Measurements from ENCODE around the gene CYTH2. TPM values are rescaled to one million over a fixed set of nuclear protein-coding genes. Genes with fewer than 3 reads are reported as not detected.

CYTH2 gene, protein sequence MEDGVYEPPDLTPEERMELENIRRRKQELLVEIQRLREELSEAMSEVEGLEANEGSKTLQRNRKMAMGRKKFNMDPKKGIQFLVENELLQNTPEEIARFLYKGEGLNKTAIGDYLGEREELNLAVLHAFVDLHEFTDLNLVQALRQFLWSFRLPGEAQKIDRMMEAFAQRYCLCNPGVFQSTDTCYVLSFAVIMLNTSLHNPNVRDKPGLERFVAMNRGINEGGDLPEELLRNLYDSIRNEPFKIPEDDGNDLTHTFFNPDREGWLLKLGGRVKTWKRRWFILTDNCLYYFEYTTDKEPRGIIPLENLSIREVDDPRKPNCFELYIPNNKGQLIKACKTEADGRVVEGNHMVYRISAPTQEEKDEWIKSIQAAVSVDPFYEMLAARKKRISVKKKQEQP
- 27.6 and 28.1 TPM in 2 replicates for polyA plus RNA-seq (2014; cell fraction: cytosol; rRNA removed)
- polyA plus RNA-seq (2014; cell fraction: nucleus; rRNA removed) = 70.9 and 73.1 TPM in 2 replicates

DNA sequence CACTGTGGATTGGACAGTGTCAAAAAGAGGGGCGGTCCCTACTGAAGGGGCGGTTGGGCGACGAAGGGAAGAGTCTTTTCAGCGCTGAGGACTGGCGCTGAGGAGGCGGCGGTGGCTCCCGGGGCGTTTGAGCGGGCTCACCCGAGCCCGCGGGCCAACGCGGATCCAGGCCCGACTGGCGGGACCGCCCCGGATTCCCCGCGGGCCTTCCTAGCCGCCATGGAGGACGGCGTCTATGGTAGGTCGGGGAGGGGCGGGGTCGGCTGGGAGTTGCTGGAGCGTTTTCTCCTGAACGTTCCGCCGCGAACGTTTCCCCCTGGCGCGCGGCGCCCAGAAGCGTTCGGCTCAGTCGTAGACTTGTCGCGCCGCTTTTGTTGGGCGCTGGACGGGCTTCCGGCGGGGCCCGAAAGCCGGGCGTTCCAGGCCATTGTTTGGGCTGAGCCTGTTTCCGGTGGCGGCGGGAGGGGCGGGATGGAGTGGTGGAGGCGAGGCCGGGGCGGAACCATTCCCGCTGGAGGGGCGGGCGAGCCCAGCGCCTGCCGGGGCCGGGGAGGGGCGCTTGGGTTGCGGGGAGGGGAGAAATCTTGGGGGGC is at the start of gene CYTH2:
TSS of gene CYTH2 (plus strand) at position 81 of the 593 bp plus-strand sequence. CDS start at position 220, 139 bp downstream.
- DNase-seq (ENCODE audit: low spot score) = peak; percentile 57

DNA sequence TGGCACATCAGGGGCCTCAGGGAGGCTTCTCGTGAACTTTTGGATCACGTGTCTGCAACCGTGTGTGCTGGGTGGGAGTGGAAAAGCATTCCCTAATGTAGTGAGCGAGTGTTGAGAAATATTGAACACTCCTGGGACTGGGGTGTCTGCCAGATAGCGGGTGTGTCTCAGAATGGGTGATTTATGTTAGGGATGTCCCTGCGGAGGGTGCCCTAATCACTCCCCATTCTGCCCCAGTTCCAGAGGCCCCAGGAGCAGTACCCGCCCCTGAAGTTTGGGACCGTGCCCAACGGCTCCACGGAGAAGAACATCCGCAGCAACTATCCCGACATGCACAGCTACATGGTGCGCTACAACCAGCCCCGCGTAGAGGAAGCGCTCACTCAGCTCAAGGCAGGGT is 47.6 kb upstream of the CYTH2 start:
- no peak for DNase-seq (ENCODE audit: low spot score)

DNA sequence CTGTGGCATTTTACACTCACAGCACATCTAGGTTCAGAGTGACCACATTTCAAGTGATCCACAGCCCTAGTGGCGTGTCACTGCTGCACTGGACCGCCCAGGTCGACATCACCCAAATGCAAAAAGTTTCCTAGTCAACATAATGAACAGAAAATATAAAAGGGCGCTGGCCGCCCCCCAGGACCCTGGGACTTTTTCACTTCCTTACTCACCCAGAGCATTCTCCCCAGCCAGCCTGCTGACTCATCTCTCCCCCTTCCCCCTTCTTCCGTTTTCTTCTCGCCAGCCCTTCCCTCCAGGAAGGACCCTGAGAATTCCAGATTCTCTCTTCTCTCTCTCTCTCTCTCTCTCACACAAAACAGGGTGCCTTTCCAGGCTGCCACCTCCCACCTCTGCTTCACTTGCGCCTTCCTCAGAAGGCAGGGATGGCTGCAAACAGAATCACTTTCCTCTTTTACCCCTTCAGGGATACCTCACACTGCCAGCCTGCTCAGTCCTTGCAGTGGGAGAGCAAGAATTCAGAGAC is 44.4 kb upstream of the CYTH2 start:
- DNase-seq (ENCODE audit: low spot score) = no peak

DNA sequence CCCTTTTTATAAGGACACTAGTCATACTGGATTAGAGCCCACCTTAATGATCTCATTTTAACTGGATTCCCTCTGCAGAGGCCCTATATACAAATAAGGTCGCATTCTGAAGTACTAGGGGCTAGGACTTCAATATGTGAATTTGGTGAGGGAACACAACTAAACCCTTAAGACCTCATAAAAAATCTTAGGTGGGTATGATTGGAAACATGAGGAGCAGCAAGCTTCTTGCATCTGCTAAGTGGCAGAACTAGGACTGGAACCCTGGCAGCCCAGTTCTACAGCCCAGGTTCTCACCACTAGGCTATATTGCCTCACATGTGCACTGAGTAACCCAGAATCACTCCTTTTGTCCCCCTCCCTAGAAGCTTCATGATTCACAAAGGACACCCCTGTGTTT is 40.5 kb upstream of the CYTH2 start:
- no peak for DNase-seq (ENCODE audit: low spot score)

DNA sequence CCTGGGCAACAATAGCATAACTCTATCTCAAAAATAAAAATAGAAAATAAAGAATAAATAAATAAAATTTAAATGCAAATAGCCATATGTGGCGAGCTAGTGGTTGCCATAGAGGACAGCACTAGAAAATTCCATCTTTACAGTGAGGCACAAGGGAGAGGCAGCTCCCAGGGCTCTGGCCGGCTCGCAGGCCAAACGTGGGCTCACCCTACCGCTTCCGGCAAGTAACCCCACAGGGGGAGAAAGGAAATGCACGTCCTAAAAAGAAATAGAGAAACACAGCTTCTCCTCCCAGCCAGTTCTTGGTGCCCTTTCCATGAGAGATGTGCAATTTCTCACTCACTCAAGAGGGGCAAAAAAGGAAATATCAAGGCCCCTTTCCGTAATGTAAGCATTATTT is 35.8 kb upstream of the CYTH2 start:
- DNase-seq (ENCODE audit: low spot score) = no peak

DNA sequence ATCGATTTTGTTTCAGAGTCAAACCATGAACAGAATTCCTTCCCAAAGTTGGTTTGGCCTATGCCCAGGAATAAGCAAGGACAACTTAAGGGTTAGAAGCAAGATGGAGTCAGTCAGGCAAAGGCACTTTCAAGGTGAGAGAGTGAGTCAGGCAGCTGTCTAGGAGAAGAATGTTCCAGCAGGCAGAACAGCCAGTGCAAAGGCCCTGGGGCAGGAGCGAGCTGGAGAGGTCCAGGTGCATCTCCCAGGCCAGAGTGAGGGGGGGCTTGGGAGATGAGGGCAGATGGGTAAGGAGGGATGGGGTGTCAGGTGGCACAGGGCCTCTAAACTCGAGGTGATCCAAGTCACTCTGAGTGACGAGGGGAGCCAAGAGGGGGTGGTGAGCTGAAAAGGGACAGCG is 32.6 kb upstream of the CYTH2 start:
- DNase-seq (ENCODE audit: low spot score) = no peak

DNA sequence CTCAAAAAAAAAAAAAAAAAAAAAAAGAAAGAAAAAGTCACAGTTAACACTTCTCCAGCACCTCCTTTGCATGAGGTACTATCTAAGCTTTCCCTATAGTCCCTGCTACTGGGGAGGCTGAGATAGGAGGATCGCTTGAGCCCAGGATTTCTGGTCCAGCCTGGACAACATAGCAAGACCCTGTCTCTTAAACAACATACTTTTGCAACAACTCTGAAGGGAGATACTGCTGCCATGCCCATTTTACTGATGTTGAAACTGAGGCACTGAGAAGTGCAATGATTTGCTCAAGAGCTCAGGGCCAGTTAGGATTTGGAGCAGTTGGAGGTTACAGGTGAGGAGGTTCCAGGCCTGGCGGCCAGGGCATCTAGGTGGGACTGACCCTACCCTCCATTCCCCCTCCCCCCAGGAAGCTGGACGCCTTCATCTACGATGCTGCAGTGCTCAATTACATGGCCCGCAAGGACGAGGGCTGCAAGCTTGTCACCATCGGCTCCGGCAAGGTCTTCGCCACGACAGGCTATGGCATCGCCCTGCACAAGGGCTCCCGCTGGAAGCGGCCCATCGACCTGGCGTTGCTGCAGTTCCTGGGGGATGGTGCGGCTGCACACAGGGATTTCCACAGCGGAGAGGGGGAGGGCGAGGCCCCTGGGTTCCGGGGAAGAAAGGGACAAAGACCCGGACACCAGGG is 27.7 kb upstream of the CYTH2 start:
- DNase-seq (ENCODE audit: low spot score) = no peak

DNA sequence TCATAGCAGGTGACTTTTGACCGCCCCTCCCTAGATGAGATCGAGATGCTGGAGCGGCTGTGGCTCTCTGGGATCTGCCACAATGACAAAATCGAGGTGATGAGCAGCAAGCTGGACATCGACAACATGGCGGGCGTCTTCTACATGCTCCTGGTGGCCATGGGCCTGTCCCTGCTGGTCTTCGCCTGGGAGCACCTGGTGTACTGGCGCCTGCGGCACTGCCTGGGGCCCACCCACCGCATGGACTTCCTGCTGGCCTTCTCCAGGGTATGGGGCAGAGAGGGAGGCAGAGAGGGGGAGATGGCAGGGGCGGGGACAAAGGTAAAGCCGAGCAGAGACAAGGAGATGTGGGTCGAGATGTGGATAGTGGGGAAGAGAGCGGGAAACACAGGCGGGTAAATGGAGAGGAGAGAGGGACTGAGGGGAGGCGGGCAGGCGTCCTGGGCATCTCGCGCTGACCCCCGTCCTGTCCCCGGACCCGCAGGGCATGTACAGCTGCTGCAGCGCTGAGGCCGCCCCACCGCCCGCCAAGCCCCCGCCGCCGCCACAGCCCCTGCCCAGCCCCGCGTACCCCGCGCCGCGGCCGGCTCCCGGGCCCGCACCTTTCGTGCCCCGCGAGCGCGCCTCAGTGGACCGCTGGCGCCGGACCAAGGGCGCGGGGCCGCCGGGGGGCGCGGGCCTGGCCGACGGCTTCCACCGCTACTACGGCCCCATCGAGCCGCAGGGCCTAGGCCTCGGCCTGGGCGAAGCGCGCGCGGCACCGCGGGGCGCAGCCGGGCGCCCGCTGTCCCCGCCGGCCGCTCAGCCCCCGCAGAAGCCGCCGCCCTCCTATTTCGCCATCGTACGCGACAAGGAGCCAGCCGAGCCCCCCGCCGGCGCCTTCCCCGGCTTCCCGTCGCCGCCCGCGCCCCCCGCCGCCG is 26.8 kb upstream of the CYTH2 start:
- DNase-seq (ENCODE audit: low spot score) = no peak

DNA sequence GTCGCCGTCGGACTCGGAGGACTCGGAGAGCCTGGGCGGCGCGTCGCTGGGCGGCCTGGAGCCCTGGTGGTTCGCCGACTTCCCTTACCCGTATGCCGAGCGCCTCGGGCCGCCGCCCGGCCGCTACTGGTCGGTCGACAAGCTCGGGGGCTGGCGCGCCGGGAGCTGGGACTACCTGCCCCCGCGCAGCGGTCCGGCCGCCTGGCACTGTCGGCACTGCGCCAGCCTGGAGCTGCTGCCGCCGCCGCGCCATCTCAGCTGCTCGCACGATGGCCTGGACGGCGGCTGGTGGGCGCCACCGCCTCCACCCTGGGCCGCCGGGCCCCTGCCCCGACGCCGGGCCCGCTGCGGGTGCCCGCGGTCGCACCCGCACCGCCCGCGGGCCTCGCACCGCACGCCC is 25.9 kb upstream of the CYTH2 start:
- DNase-seq (ENCODE audit: low spot score) = no peak

DNA sequence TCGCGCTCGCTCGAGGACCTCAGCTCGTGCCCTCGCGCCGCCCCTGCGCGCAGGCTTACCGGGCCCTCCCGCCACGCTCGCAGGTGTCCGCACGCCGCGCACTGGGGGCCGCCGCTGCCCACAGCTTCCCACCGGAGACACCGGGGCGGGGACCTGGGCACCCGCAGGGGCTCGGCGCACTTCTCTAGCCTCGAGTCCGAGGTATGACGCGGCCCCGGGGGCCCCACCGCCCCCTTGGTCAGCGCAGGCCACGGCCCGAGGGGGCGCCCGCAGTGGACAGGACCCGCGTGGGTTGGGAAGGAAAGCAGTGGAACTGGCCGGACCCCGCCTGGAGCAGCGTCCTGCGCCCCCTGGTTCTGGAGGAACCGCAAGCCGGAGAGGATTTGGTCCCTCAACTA is 25.4 kb upstream of the CYTH2 start:
- DNase-seq (ENCODE audit: low spot score) = no peak

DNA sequence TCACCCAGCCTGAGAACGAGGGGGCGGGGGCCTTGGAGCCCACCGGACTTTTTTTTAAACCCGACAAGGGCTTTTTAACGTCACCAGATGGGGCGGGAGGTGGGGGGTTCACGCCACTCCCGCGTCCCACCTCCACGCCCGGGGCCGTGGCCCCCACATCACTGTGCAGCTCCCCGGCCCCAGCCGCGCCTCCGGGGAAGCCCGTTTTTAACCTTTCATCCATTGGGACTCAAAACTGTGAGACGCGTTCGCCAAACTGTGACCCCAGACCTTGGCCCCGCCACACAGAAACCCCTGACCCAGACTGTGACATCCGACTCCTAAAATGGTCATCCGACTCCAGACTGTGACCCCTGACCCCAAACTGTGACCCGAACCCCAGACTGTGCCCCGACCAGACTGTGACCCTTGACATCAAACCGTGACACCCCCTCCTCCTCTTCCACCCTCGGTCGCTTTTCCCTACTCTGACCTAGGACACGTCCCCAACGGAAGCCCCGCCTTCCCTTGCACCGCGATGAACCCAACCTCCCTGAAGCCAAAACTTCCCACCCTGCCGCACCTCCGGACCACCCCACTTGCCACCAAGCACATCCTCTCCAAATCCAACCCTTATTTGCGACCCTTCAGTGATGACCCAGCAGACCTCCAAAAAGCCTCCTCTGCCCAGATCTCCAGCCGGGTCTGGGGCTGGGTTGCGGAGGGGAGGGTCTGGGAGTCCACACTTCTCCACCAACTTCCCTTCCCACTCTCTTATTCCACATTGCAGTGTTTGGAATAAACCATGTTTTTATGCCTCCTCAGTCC is 24.8 kb upstream of the CYTH2 start:
- no peak for DNase-seq (ENCODE audit: low spot score)

DNA sequence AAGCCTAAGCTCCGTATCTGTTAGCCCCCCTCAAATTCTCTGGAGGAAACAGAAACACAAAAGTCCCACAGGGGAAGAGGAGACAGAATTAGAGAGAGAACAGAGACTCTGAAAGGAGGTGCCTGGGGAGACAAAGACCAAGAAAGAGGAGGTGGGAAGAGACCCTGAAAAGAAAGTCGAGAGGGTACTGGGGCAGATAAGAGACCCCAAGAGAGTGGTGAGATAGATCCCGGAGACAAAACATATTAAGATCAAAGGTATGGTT is 24.3 kb upstream of the CYTH2 start:
- no peak for DNase-seq (ENCODE audit: low spot score)

DNA sequence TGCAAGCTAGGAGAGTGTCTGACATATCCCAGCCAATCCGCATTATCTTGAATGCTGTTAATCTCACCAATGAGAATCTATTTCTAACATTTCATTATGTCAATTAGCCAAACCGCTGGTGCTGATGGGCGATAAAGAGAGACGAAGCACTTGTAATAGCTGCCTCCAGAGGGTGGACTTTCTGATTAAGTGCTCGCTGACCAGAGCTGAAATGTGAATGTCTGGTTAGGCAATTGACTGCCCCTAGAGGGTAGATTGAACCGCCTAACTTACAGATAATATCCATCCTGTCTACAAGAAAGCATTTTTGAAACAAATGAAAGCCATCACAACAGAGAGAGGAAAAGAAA is 23.9 kb upstream of the CYTH2 start:
- DNase-seq (ENCODE audit: low spot score) = peak; percentile 80

DNA sequence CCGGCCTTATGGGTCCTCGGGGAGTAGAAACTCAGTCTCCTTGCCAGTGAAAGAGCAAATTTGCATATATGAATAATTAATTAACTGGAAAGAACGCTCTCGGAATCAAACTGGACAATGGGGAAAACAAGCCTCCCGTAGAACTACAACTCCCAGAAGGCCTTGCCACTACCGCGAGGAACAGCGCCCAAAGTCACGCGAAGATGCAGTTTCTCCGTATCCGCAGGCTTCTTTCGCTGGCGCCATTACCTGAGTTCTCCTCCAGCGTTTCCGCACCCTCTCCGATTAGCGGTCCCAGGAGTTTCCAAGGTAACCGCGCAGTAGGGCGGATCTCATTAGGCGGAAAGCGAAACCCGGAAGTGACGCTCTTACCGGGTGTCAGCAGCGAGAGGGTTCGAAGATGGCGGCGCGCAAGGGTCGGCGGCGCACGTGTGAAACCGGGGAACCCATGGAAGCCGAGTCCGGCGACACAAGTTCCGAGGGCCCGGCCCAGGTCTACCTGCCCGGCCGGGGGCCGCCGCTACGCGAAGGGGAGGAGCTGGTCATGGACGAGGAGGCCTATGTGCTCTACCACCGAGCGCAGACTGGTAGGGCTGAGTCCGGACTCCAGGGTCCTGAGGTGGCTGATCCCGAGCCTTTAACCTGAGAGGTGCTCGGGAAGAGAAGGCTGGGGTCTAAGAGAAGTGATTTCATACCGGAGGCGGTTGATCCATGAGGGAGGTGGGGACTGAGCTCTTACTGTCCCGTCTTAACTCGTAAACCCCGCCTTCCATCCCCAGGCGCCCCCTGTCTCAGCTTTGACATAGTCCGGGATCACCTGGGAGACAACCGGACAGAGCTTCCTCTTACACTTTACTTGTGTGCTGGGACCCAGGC is 23.3 kb upstream of the CYTH2 start, which contains the start of gene GRWD1:
TSS of gene GRWD1 (plus strand) at position 378 of the 876 bp plus-strand sequence. CDS start at position 401, 23 bp downstream.
- DNase-seq (ENCODE audit: low spot score) = peak; percentile 90

DNA sequence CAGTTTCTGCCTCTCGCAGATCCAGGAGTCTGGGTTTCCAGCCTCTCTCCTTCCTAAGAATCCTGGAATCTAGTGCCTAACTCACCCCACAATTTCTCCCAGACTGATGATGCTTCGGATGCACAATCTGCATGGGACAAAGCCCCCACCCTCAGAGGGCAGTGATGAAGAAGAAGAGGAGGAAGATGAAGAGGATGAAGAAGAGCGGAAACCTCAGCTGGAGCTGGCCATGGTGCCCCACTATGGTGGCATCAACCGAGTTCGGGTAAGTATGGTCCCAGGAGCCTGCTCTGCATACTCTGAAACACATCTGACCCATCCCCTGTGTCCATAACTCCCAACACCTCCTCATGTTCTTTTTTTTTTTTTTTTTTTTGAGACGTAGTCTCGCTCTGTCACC is 22.6 kb upstream of the CYTH2 start:
- no peak for DNase-seq (ENCODE audit: low spot score)

DNA sequence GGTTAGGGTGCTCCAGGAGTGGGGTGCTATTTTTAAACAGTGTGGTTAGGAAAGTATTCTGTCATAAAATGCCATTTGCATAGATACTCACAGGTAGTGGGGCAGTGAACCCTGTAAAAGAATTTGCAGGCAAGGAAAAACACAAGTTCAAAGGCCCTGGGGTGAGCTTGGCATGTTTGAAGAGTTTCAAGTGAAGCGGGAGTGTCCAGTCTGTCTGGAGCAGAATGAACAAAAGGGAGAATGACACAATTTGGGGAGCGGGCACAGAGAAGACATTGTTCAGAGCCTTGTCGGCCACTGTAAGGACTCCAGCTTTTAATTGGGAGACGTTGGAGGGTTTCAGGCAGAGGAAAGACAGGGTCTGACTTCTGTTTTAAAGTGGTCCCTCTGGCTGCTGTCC is 20.6 kb upstream of the CYTH2 start:
- DNase-seq (ENCODE audit: low spot score) = no peak

DNA sequence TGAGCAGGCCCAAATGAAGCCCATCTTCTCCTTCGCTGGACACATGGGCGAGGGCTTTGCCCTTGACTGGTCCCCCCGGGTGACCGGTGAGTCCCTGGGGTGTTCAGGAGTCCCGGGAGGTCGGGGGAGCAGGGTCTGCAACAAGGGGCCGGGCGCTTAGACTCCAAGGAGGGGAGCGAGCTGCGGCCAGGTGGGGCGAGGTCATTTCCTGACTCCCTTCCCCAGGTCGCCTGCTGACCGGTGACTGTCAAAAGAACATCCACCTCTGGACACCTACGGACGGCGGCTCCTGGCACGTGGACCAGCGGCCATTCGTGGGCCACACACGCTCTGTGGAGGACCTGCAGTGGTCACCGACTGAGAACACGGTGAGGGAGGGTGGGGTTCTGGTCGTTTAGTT is 18.7 kb upstream of the CYTH2 start:
- DNase-seq (ENCODE audit: low spot score) = no peak

DNA sequence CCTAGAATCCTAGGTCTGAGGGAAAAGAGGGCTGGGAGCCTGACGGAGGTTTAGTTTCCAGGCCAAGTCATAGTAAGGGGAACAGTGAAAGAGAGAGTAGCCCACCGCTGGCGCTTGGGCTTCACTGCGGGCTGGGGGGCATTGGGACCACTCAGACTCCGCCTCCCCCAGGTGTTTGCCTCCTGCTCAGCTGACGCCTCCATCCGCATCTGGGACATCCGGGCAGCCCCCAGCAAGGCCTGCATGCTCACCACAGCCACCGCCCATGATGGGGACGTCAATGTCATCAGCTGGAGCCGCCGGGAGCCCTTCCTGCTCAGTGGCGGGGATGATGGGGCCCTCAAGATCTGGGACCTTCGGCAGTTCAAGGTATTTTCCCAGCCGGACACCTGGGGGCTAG is 18.3 kb upstream of the CYTH2 start:
- no peak for DNase-seq (ENCODE audit: low spot score)

DNA sequence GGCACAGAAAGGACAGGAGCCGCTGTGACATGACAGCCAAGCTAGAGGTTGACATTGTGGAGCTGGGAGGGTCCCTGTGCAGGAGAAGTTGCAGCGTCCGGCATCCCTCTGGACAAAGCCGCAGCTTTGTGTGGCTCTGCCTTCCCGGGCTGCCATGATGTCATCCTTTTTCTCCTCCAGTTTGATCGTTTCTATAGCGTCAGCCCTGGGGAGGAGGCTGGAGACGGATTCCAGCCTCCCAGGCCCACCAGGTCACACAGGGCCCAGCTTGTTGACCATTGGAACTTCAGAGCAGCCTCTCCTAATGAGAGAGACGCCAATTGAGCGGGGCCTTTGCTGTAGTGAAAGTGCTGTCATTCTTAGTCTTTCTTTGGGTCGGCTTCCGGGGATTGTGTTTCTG is 17.5 kb upstream of the CYTH2 start:
- DNase-seq (ENCODE audit: low spot score) = no peak
